G401 (cell line): Measurements from ENCODE around the gene APLP2. TPM values are rescaled to one million over a fixed set of nuclear protein-coding genes. Genes with fewer than 3 reads are reported as not detected.

ENCODE experiments used
- total RNA-seq: library from RNA; depleted of rRNA; stranded (reverse); fragments of >200 nt; shearing (Covaris generic); gene quantifications from 2 replicates; pipeline ENCODE4 v1.2.3, GENCODE V29; 2014; rRNA removed

The APLP2 gene
- total RNA-seq, 1 experiment from 2014 or later: 237 TPM

Other genes starting within 250 kb of the APLP2 start
- 34.2 and 37.5 TPM in 2 replicates for gene NFRKB, start 174.3 kb upstream of the APLP2 start, total RNA-seq
- 3.0 and 5.6 TPM in 2 replicates for gene PRDM10, start 67.1 kb upstream of the APLP2 start, total RNA-seq
- gene ST14, start 89.9 kb downstream of the APLP2 start, total RNA-seq: not detected in 2 replicates
- gene ZBTB44, start 245.0 kb downstream of the APLP2 start, total RNA-seq: 15.0 and 25.5 TPM in 2 replicates